HG02870 (cell line): ENCODE measurements around the gene ELOA2.
"Not testable (repeated sequence)": the region's sequence is repeated elsewhere in the genome, so short reads cannot be mapped to it uniquely, and the experiment has no call there.

ENCODE experiments used
- ATAC-seq: cut with Tn5 transposase; IDR thresholded peaks from one replicate; pipeline ENCODE4 v1.9.1; 2021; ENCODE audit warnings: mild to moderate bottlenecking, moderate library complexity; ENCODE audit not compliant: unreplicated experiment

Gene ELOA2, protein sequence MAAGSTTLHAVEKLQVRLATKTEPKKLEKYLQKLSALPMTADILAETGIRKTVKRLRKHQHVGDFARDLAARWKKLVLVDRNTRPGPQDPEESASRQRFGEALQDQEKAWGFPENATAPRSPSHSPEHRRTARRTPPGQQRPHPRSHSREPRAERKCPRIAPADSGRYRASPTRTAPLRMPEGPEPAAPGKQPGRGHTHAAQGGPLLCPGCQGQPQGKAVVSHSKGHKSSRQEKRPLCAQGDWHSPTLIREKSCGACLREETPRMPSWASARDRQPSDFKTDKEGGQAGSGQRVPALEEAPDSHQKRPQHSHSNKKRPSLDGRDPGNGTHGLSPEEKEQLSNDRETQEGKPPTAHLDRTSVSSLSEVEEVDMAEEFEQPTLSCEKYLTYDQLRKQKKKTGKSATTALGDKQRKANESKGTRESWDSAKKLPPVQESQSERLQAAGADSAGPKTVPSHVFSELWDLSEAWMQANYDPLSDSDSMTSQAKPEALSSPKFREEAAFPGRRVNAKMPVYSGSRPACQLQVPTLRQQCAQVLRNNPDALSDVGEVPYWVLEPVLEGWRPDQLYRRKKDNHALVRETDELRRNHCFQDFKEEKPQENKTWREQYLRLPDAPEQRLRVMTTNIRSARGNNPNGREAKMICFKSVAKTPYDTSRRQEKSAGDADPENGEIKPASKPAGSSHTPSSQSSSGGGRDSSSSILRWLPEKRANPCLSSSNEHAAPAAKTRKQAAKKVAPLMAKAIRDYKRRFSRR

GRCh38 chr18:47035156-47035671 is at the start of gene ELOA2:
ELOA2 (minus strand) TSS chr18:47035621; CDS start chr18:47035264, 357 bp downstream.
- ATAC-seq: no peak

DNA sequence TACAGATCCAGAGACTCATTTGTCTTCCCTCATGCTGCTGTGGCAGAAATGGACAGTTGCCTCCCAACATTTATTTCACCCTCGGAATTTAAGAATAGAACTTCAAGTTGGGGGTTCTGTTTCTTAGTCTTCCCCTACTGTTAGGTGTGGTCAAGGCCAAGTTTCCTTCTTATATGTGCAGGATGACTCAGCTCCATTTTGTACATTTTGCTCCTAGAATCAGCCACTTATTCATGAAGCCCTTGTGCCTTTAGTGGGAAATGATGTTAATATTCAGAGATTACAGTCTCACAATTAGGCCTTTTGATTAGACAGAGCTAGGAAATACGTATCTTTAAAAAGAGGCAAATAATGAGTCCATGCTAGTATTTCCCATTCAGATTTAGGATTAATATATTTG is 46.2 kb upstream of the ELOA2 start:
- ATAC-seq: no peak

DNA sequence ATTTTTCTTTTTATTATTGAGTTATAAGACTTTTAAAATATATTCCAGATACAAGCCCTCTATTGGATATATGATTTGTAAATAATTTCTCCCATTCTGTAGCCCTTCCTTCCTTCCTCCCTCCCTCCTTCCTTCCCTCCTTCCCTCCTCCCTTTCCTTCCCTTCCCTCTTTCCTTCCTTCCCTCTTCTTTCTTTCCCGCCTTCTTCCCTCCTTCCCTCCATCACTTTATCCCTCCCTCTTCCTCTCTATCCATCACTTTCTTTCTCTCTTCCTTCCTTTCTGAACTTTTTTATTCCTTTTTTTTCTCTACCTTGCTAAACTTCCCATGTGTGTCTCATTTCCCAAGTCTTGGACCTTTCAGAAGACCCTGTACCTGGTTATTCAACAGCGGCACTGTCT is 45.5 kb upstream of the ELOA2 start:
- ATAC-seq: no peak

DNA sequence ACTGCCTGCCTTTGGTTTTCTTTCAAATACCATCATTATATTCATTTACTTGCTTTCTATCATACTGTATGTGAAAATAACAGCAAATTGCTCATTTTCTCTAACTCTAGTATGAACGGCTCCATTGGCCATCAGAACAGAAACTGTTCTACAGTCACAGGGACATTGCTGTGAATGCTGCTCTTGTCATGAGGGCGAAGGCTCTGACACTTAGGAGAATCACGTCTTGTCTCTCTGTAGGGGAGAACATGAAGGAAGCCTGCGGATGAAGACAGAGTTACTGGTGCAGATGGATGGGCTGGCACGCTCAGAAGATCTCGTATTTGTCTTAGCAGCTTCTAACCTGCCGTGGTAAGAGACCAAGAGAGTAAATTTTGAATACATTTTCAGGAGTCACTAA is 41.7 kb upstream of the ELOA2 start:
- no peak for ATAC-seq

GRCh38 chr18:47075098-47075883 is 39.9 kb upstream of the ELOA2 start:
- ATAC-seq: no peak

- ATAC-seq: no peak
These were observed 32.2 kb upstream of the ELOA2 start for GRCh38 chr18:47067648-47068047.

DNA sequence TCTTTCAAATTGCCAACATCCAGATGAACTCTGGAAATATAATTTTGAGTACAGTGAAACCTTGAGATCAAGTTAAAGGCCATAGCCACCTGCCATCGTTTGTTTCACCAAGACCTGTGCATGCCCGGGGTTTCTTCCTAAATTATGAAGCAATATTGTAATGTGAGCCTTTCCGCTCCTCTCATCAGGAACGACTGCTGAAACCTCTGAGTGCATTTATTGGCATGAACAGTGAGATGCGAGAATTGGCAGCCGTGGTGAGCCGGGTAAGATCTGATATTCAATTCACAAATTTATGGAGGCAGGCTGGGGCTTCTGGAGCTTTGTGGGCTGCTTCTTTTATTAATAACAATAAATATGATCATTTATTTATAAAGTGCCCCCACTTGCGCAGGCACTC is 27.7 kb upstream of the ELOA2 start:
- ATAC-seq: no peak

- no peak for ATAC-seq
These were observed 27.1 kb upstream of the ELOA2 start for GRCh38 chr18:47062471-47062870.

GRCh38 chr18:47054369-47054768 is 18.9 kb upstream of the ELOA2 start:
- no peak for ATAC-seq

GRCh38 chr18:47050468-47050867 is 15.0 kb upstream of the ELOA2 start:
- no peak for ATAC-seq

- no peak for ATAC-seq
These were observed 5.6 kb upstream of the ELOA2 start for GRCh38 chr18:47040982-47041381.

DNA sequence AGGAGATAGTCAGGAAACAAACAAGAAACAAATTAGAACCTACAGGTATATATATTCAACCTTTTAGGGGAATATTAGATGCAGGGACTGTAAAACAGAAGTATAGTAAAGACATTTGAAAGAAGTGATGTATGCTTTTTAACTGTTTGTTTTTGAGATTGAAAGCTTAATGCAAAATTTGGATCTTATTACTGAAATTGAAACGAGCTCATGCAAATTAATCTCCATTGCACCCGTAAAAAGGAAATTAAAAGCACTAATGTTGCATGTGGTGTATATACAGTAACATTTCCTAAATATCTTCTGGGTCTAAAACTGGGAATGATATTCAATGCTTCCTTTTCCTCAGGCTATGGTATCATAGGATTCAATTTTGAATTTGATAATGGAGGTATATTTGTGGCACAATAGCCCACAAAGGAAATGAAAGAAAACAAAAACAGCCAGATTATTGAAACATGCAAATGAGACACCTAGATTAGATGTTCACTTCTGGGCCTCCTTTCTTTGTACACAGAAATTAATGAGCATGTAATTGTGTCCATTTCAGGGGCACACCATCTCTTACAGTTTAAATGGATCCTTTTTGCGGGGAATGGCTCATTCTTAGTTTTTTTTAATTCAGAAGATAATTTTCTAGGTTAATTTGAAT is 1.6 kb upstream of the ELOA2 start:
- no peak for ATAC-seq

DNA sequence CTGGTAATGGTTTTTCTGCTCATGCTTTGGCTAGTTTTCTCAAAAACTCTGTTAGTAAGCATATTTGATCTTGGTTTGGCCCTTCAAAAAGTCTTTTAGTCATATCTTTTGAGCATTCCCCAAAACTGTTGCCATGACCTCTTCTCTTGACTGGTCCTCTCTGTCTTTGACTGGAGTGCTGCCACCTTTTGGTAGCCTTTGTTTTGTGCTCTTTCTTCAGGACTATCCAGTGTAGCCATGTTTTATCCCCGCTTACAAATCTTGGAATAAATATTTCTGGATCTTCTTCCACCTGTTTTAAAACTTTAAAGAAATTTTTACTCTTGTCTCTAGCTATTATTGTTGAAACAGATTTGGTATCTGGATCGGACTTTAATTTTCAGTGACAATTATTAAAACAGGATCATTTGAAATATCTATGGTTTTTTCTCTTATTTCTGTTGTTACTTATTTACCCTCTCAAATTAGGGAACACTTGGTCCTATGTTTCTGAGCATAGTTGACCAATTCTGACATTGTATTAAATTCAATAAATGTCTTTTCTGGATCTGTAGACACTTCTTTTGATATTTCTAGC is 965 bp upstream of the ELOA2 start:
- ATAC-seq: no peak

DNA sequence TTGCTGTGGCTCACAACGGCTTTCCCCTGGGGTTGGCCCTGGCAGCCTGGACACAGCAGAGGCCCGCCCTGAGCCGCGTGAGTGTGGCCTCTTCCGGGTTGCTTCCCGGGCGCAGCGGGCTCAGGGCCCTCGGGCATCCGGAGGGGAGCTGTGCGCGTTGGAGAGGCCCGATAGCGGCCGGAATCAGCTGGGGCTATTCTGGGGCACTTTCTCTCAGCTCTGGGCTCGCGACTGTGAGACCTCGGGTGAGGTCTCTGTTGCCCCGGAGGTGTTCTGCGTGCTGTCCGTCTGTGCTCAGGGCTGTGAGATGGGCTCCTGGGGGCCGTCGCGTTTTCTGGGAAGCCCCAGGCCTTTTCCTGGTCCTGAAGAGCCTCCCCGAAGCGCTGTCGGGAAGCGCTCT is 830 bp downstream of the ELOA2 start:
- not testable (repeated sequence) for ATAC-seq

DNA sequence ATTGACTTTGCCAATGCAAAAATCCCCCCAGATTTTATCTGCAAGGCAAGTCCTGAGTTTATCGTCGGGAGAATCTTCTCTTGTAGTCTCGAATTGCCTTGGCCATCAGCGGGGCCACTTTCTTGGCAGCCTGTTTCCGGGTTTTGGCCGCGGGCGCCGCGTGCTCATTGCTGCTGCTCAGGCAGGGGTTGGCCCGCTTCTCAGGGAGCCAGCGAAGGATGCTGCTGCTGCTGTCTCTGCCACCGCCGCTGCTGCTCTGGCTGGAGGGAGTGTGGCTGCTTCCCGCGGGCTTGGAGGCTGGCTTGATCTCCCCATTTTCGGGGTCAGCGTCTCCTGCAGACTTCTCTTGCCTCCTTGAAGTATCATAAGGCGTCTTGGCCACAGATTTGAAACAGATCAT is 2.5 kb downstream of the ELOA2 start:
- ATAC-seq: no peak

DNA sequence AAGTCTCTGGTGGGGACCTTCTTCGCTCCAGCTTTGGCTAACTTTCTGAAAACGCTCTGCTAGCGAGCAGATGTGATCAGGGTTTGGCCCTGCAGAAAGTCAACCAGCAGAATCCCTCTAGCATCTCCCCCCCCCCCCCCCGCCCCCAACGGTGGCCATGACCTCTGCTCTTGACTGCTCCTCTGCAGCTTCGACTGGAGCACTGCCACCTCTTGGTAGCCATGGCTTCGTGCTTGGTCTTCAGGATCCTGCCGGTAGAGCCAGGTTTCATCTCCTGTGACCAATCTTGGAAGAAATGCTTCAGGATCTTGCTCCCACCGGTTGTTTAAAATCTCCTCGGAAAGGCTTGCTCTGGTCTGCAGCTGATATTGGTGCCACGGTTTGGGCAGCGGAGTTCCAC is 4.5 kb downstream of the ELOA2 start:
- not testable (repeated sequence) for ATAC-seq

- not testable (repeated sequence) for ATAC-seq
These were observed 5.6 kb downstream of the ELOA2 start for GRCh38 chr18:47029684-47030353.

DNA sequence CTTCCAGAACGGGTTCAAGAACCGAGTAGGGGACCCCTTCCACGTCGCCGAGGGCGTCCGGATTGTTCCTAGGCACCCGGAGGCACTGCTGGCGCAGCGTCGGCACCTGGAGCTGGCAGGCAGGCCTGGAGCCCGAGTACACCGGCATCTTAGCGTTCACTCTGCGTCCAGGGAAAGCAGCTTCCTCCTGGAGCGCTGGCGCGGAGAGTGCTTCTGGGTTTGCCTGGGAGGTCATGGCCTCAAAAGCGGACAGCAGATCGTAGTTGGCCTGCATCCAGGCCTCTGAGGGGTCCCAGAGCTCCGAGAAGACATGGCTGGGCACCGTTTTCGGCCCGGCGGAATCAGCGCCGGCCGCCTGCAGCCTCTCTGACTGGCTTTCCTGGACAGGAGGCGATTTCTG is 6.7 kb downstream of the ELOA2 start:
- ATAC-seq: not testable (repeated sequence)

DNA sequence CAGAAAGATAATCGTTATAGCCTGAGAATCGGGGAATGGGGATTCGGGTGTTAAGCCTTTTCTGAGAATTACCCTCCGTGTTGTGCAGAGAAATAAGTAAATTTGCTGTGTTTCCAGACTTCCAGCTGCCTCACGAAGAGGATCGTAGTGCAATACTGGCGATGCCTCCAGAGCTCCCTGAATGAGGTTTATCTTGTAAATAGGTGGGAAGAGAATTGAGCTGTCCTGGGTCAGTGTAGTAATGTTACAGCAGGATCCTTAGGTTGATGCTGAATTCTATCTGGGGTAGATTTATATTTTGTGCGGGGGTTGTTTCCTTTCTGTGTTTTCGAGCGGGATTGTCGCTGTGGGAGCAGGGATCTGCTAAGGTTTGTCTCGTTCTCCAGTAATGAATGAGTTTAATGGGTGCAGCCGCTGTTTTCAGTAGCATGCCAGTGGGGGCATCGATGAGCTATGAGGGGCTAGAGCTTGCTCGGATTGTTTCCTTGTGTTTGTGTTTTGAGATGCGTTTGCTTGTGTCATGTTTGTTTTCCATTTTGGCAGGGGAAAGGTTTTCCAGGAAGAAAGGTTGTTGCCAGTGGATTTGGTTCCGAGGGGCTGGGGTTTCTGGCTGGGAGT is 9.8 kb downstream of the ELOA2 start:
- ATAC-seq: not testable (repeated sequence)
